Endothelial cell of umbilical vein (primary cell): ENCODE data around the gene LAMB4. TPM values are rescaled to one million over a fixed set of nuclear protein-coding genes. Genes with fewer than 3 reads are reported as not detected.

Source experiments
- BruUV-seq: library from RNA; stranded (reverse); fragments of 400-500 nt; replicated peaks from 2 replicates; lab custom pipeline; 2021; lab: Mats Ljungman, UMichigan
- CTCF ChIA-PET: fragments of 300-600, 350-600 bp; sonication (Branson Sonifier 250); formaldehyde crosslinking; loops from one replicate; lab custom pipeline; 2021; ENCODE audit warnings: antibody characterized with exemption, inconsistent platforms; lab: Charles Lee
- POLR2A ChIA-PET: fragments of 300-600, 350-600 bp; sonication (Branson Sonifier 250); formaldehyde crosslinking; loops from one replicate; lab custom pipeline; 2021; ENCODE audit warnings: antibody characterized with exemption, inconsistent platforms; lab: Charles Lee
- DNase-seq: peaks from one replicate; pipeline ENCODE4 v3.0.0-alpha.2; 2011; ENCODE audit warnings: low read depth, low spot score
- FAIRE-seq: peaks from 2 replicates; lab custom pipeline; 2011; peaks lifted over from hg19 to GRCh38; lab: Jason Lieb, UNC
- H2AFZ ChIP-seq: 2 replicates; pipeline ENCODE4 v1.6.0; 2012; ENCODE audit warnings: low read depth, low read length, control low read depth, inconsistent platforms
- H3K27ac ChIP-seq: 2 replicates; pipeline ENCODE4 v1.5.1; 2011; ENCODE audit warnings: low read depth, mild to moderate bottlenecking, control low read depth, low read length, moderate library complexity; ENCODE audit not compliant: insufficient read depth
- H3K27me3 ChIP-seq, 2 experiments: 2 replicates each; pipeline versions ENCODE4 v1.6.0 to v1.6.1; 2011; ENCODE audit warnings: low read length in 2 of 2, mixed read lengths in 1 of 2; ENCODE audit not compliant: control insufficient read depth in 2 of 2, insufficient read depth in 2 of 2
- H3K36me3 ChIP-seq, 2 experiments: 2 replicates in 1 of 2; 3 replicates in 1 of 2; pipeline ENCODE4 v1.5.1; 2011; ENCODE audit warnings: low read length in 2 of 2, mild to moderate bottlenecking in 1 of 2, moderate library complexity in 1 of 2; ENCODE audit not compliant: control insufficient read depth in 2 of 2, insufficient read depth in 2 of 2; ENCODE audit errors: extremely low read depth in 1 of 2
- H3K4me1 ChIP-seq: 3 replicates; pipeline ENCODE4 v1.5.1; 2011; ENCODE audit warnings: mild to moderate bottlenecking, low read length; ENCODE audit not compliant: control insufficient read depth, insufficient read depth; ENCODE audit errors: extremely low read depth
- H3K4me2 ChIP-seq: 2 replicates; pipeline ENCODE4 v1.6.1; 2011; ENCODE audit warnings: low read length, control low read depth, mixed read lengths; ENCODE audit not compliant: insufficient read depth
- H3K4me3 ChIP-seq, 3 experiments: fragments of 200-600 bp in 1 of 3; sonication (generic), shearing (Covaris generic) in 1 of 3; replicated peaks in 1 of 3; 2 replicates each; pipeline ENCODE4 v1.5.1; 2011 to 2016; ENCODE audit warnings: control low read depth in 3 of 3, low read length in 3 of 3, mild to moderate bottlenecking in 2 of 3, inconsistent platforms in 1 of 3, low read depth in 1 of 3, moderate library complexity in 1 of 3; ENCODE audit not compliant: insufficient read depth in 1 of 3
- H3K79me2 ChIP-seq: 2 replicates; pipeline ENCODE4 v1.6.0; 2012; ENCODE audit warnings: low read length, inconsistent platforms; ENCODE audit not compliant: control insufficient read depth, insufficient read depth
- H3K9ac ChIP-seq: replicated peaks from 2 replicates; pipeline ENCODE3; 2011; ENCODE audit warnings: low read length, control low read depth; ENCODE audit not compliant: insufficient read depth; ENCODE audit errors: extremely low read depth
- H3K9me1 ChIP-seq: replicated peaks from 3 replicates; pipeline ENCODE4 v1.6.0; 2011; ENCODE audit warnings: mild to moderate bottlenecking, low read length; ENCODE audit not compliant: control insufficient read depth, insufficient read depth; ENCODE audit errors: extremely low read depth
- H3K9me3 ChIP-seq: replicated peaks from 2 replicates; pipeline ENCODE4 v1.5.1; 2012; ENCODE audit warnings: low read length, inconsistent platforms; ENCODE audit not compliant: control insufficient read depth, insufficient read depth
- H4K20me1 ChIP-seq: replicated peaks from 2 replicates; pipeline ENCODE3; 2011; ENCODE audit warnings: mild to moderate bottlenecking, low read length; ENCODE audit not compliant: control insufficient read depth, insufficient read depth; ENCODE audit errors: extremely low read depth
- EZH2 ChIP-seq: IDR thresholded peaks from 2 replicates; pipeline ENCODE4 v1.6.1; 2012; ENCODE audit warnings: borderline replicate concordance, low read depth, mild to moderate bottlenecking, moderate library complexity, low read length, inconsistent platforms; ENCODE audit not compliant: severe bottlenecking
- FOS ChIP-seq: IDR thresholded peaks from 2 replicates; pipeline ENCODE4 v1.6.1; 2011; ENCODE audit warnings: mild to moderate bottlenecking, low read length, moderate library complexity, borderline replicate concordance; ENCODE audit not compliant: insufficient read depth
- GATA2 ChIP-seq: IDR thresholded peaks from 2 replicates; pipeline ENCODE4 v1.7.0; 2011; ENCODE audit warnings: low read depth, mild to moderate bottlenecking, moderate library complexity, mixed read lengths, low read length; ENCODE audit not compliant: insufficient read length, insufficient read depth
- JUN ChIP-seq: IDR thresholded peaks from 2 replicates; pipeline ENCODE4 v1.6.1; 2011; ENCODE audit warnings: borderline replicate concordance, low read depth; ENCODE audit not compliant: insufficient read length, insufficient read depth
- MYC ChIP-seq: IDR thresholded peaks from one replicate; pipeline ENCODE4 v1.6.1; 2011; ENCODE audit warnings: mild to moderate bottlenecking, low read depth, low read length
- POLR2A ChIP-seq: IDR thresholded peaks from 2 replicates; pipeline ENCODE4 v1.6.1; 2012; ENCODE audit warnings: low read depth, mild to moderate bottlenecking, control low read depth, low read length
- POLR2AphosphoS5 ChIP-seq: IDR thresholded peaks from 2 replicates; pipeline ENCODE4 v1.6.1; 2012; ENCODE audit warnings: low read depth, mild to moderate bottlenecking, control low read depth, low read length, moderate library complexity; ENCODE audit not compliant: insufficient read depth
- dilution Hi-C: fragments of 300-500 bp; cut with MboI; formaldehyde crosslinking; loops from one replicate; pipeline ENCODE4 v1.15.0; 2019; ENCODE audit warnings: low sequenced_read_pairs; ENCODE audit not compliant: extremely low pct_ligation_motif_present
- intact Hi-C: fragments of 100-400 bp; cut with micrococcal nuclease; formaldehyde crosslinking; loops from one replicate; pipeline ENCODE4 v1.10.0; 2022
- polyA plus RNA-seq, 4 experiments: library from polyadenylated mRNA; depleted of rRNA in 3 of 4; stranded (reverse) in 3 of 4; unstranded in 1 of 4; fragments of >200 nt; gene quantifications; 2 replicates each; pipeline versions ENCODE4 v1.2.1 to v1.2.3, GENCODE V29; 2011 to 2012; ENCODE audit warnings: missing spikeins in 1 of 4
- total RNA-seq: library from RNA; stranded (reverse); gene quantifications from 2 replicates; pipeline ENCODE4 v1.2.3, GENCODE V29; 2021
- TF ChIP-seq, protein P1 (sequence below): IDR thresholded peaks from 2 replicates; pipeline ENCODE4 v1.6.1; 2011; ENCODE audit not compliant: insufficient read depth, insufficient read length
- TF ChIP-seq, protein P2 (sequence below), 2 donors: IDR thresholded peaks; 1 replicate in 1 of 2; 2 replicates in 1 of 2; pipeline ENCODE4 v1.5.1; 2011; ENCODE audit warnings: low read length in 2 of 2, mild to moderate bottlenecking in 2 of 2, moderate library complexity in 2 of 2, control low read depth in 1 of 2, inconsistent platforms in 1 of 2, low read depth in 1 of 2; ENCODE audit not compliant: insufficient read depth in 1 of 2; ENCODE audit errors: extremely low read depth in 1 of 2

Gene LAMB4
- total and polyA plus RNA-seq, 2 donors (not counting 3 experiments of a cell fraction or from before 2014, with no cell fraction given): 0.15 to 0.20 TPM

DNA sequence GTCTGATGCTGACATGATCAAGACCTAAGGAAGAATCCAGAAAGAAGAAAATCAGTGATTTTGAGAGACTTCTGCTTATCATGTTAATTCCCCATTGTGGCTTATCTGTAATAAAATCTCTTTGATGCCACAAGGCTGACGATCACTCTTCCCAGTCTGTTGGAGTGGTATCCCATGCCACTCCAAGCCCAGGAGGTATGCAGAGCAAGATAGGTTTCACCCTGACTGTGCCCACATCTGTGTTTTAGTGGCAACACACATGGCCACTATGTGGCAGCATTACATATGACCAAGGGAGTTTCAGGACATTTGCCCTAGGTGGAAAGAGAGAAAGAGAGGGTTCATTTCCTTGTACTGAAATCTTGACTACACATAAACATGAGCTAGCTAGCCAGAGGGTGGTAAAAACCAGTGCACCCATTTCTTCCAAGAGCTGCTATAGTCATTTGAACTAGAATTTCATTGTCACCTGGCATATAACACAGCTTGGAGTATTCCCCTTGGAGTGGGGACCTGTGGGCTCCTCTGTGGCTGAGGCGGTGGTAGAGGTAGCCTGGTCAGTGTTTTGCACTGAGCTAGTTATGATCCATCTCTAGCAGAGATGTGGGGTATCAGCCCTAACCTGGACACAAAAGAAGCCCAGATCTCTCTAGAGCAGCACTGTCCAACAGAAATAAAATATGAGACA, 20.8 kb downstream of the LAMB4 start:
- ChIA-PET POLR2A (no interaction called here), CTCF (interaction anchor here (0.7 to 1.7 kb wide), 6 partner anchors 26 to 388 kb away, joined by 3 to 14 read pairs (median 3); partner anchors contain the start of gene NRCAM)
- Histone ChIP-seq H3K9me3 (no peaks in the 10 kb centered on the region), H3K27ac (no peak overlapping the region), H3K36me3 (no peaks in the 10 kb centered on the region), H3K79me2 (no peaks in the 10 kb centered on the region), H2AFZ (no peak overlapping the region), H3K4me3 (no peak overlapping the region), H3K9me1 (no peaks in the 10 kb centered on the region), H3K9ac (no peak overlapping the region), H3K4me1 (peaks cover 3% of the 10 kb centered on the region), H3K27me3 (no peaks in the 10 kb centered on the region), H3K4me2 (no peak overlapping the region), H4K20me1 (no peaks in the 10 kb centered on the region)
- FAIRE-seq (peak; percentile 78), DNase-seq (peak; percentile 50)
- no TSS peak for BruUV-seq
- intact Hi-C loops (loop anchor here (1.0 kb wide), 2 partner anchors 37 to 388 kb away; no protein-coding TSS in a partner anchor), dilution Hi-C loops (no loop called here)
- TF ChIP-seq, protein P1, sequence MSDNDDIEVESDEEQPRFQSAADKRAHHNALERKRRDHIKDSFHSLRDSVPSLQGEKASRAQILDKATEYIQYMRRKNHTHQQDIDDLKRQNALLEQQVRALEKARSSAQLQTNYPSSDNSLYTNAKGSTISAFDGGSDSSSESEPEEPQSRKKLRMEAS: no peak
- TF ChIP-seq FOS (no peak), GATA2 (peak; percentile 31), POLR2AphosphoS5 (no peak), POLR2A (no peak), EZH2 (no peak), JUN (no peak), MYC (no peak)
- TF ChIP-seq, protein P2, sequence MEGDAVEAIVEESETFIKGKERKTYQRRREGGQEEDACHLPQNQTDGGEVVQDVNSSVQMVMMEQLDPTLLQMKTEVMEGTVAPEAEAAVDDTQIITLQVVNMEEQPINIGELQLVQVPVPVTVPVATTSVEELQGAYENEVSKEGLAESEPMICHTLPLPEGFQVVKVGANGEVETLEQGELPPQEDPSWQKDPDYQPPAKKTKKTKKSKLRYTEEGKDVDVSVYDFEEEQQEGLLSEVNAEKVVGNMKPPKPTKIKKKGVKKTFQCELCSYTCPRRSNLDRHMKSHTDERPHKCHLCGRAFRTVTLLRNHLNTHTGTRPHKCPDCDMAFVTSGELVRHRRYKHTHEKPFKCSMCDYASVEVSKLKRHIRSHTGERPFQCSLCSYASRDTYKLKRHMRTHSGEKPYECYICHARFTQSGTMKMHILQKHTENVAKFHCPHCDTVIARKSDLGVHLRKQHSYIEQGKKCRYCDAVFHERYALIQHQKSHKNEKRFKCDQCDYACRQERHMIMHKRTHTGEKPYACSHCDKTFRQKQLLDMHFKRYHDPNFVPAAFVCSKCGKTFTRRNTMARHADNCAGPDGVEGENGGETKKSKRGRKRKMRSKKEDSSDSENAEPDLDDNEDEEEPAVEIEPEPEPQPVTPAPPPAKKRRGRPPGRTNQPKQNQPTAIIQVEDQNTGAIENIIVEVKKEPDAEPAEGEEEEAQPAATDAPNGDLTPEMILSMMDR (IDR thresholded peaks at IDR 0.05; ENCODE audit: extremely low read depth in 1 of 2, insufficient read depth in 1 of 2, low read depth in 1 of 2, low read length in 2 of 2): peak; percentile 44 to 48
